Brain microvascular endothelial cell (primary cell): Measurements from ENCODE around the gene PRR20C.
"Not testable (repeated sequence)": the region's sequence is repeated elsewhere in the genome, so short reads cannot be mapped to it uniquely, and the experiment has no call there.

Source experiments
- DNase-seq: peaks from one replicate; pipeline ENCODE4 v3.0.0-alpha.2; 2020
- H3K27ac ChIP-seq: fragments of 250-450 bp; sonication (Bioruptor Pico); 2 replicates; pipeline ENCODE4 v1.5.1; 2020; ENCODE audit warnings: mild to moderate bottlenecking, moderate library complexity
- H3K27me3 ChIP-seq: fragments of 250-450 bp; sonication (Bioruptor Pico); replicated peaks from 2 replicates; pipeline ENCODE4 v1.5.1; 2020; ENCODE audit warnings: mild to moderate bottlenecking
- H3K36me3 ChIP-seq: fragments of 250-450 bp; sonication (Bioruptor Pico); replicated peaks from 2 replicates; pipeline ENCODE4 v1.5.1; 2020; ENCODE audit warnings: mild to moderate bottlenecking
- H3K4me3 ChIP-seq: 2 replicates; pipeline ENCODE4 v1.5.1; 2011; ENCODE audit warnings: low read depth, mild to moderate bottlenecking, control low read depth, low read length, moderate library complexity
- in situ Hi-C: cut with HindIII; loops from 2 replicates; pipeline ENCODE4 v1.10.0; 2017; ENCODE audit warnings: low sequenced_read_pairs, low pct_ligation_motif_present
- TF ChIP-seq, protein P1 (sequence below): IDR thresholded peaks from 2 replicates; pipeline ENCODE4 v1.5.1; 2011; ENCODE audit warnings: low read depth, mild to moderate bottlenecking, moderate library complexity, low read length, control low read depth, inconsistent platforms; ENCODE audit errors: missing control alignments

Gene PRR20C

DNA sequence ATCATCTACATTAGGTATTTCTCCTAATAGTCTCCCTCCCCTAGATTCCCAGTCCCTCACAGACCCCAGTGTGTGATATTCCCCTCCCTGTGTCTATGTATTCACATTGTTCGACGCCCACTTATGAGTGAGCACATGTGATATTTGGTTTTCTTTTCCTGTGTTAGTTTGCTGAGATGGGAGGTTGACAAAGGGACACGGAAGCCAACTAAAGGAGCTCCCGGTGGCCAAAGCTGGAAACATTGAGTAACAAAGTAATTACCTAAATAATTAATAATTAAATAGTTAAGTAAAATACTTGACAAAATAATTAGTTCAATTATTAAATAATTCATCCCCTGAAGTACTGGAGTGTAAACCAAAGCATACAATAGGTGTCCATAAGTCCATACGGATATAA is 14.9 kb upstream of the PRR20C start:
- no peak for DNase-seq
- TF ChIP-seq, protein P1, sequence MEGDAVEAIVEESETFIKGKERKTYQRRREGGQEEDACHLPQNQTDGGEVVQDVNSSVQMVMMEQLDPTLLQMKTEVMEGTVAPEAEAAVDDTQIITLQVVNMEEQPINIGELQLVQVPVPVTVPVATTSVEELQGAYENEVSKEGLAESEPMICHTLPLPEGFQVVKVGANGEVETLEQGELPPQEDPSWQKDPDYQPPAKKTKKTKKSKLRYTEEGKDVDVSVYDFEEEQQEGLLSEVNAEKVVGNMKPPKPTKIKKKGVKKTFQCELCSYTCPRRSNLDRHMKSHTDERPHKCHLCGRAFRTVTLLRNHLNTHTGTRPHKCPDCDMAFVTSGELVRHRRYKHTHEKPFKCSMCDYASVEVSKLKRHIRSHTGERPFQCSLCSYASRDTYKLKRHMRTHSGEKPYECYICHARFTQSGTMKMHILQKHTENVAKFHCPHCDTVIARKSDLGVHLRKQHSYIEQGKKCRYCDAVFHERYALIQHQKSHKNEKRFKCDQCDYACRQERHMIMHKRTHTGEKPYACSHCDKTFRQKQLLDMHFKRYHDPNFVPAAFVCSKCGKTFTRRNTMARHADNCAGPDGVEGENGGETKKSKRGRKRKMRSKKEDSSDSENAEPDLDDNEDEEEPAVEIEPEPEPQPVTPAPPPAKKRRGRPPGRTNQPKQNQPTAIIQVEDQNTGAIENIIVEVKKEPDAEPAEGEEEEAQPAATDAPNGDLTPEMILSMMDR = no peak
- Histone ChIP-seq H3K27ac (no peak overlapping the region), H3K27me3 (no peaks in the 10 kb centered on the region), H3K36me3 (no peaks in the 10 kb centered on the region), H3K4me3 (no peak overlapping the region)
- in situ Hi-C loops = no loop called here

DNA sequence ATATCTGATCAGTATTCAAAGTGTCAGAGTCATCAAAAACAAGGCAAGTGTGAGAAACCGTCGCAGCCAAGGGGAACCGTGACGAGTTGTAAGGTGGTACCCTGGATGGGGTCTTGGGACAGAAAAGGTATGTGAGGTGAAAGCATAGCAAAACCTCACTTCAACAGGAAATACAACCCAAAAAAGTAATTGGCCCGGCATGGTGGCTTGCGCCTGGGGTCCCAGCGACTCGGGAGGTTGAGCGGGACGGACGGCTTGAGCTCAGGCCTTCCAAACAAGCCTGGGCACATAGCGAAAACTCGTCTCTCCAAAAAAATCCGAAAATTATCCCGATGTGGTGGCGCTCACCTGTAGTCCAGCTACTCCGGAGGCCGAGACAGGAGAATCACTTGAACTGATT is 14.1 kb upstream of the PRR20C start:
- DNase-seq, H3K4me3 ChIP-seq, H3K27me3 ChIP-seq, H3K27ac ChIP-seq, in situ Hi-C loops, H3K36me3 ChIP-seq: not testable (repeated sequence)

DNA sequence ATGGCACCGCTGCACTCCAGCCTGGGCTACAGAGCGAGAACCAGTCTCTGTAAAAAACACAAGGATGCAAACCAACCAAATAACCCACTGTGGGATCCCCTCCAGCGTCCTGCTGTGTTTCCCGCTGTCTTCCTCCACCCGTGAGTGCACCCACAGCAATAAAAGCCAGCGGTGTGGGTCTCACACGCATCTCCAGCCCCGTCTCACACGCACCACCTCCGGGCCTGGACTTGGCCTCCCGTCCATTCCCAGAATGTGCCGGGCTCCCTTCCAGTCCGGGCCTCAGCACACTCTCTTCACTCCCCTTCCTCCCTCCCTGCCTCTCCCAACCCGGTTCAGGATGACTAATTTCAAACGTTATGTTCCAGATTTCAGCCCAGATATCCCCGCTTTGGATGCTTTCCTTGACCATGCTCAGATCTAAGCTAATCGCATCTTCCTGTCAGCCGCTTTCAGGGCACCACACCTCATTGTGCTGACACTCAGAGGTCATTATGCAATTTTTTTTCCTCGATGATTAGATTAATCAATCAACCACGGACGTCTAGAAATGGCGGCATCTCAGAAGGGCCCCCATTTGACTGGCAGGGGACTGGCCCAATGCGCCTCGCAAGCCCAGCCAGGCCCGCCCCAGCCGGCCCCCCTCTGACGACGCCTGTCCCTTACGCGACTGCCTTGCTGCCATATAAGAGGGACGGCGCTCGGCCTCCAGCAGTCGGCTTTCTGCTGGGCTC is 13.5 kb upstream of the PRR20C start, which contains the start of gene PRR20A:
PRR20A (plus strand) TSS at position 684 of the 734 bp plus-strand sequence. CDS start 387 bp downstream, outside the sequence.
- H3K27ac ChIP-seq, H3K4me3 ChIP-seq, H3K27me3 ChIP-seq, in situ Hi-C loops, DNase-seq, H3K36me3 ChIP-seq: not testable (repeated sequence)

DNA sequence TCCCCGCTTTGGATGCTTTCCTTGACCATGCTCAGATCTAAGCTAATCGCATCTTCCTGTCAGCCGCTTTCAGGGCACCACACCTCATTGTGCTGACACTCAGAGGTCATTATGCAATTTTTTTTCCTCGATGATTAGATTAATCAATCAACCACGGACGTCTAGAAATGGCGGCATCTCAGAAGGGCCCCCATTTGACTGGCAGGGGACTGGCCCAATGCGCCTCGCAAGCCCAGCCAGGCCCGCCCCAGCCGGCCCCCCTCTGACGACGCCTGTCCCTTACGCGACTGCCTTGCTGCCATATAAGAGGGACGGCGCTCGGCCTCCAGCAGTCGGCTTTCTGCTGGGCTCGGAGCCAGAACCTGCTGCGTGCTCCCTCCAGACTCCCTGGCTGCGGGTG is 6.7 kb upstream of the PRR20C start, which contains the start of gene PRR20B:
PRR20B (plus strand) TSS at position 301 of the 400 bp plus-strand sequence. CDS start 387 bp downstream, outside the sequence.
- in situ Hi-C loops, DNase-seq, H3K36me3 ChIP-seq, H3K27me3 ChIP-seq, H3K27ac ChIP-seq, H3K4me3 ChIP-seq: not testable (repeated sequence)

DNA sequence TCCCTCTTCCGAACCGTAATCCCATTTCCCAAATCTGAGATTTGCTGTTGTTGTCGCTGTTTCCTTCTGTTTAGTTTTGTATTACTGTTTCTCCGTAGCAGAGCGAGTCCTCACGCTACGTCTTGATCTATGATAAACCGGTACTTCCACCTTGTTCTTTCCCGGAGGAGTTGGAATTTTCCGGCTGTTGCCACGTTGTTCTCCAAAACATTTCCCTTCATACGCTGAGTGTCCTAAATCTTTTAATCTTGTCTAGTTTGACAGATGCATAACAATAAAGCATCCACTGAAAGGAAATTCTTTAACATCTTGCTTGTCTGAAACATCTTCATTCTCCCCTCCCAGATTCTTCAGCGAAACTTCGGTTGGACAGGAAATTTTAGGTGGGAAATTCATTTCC is 5.8 kb upstream of the PRR20C start:
- H3K36me3 ChIP-seq, DNase-seq, in situ Hi-C loops, H3K4me3 ChIP-seq, H3K27ac ChIP-seq, H3K27me3 ChIP-seq: not testable (repeated sequence)

DNA sequence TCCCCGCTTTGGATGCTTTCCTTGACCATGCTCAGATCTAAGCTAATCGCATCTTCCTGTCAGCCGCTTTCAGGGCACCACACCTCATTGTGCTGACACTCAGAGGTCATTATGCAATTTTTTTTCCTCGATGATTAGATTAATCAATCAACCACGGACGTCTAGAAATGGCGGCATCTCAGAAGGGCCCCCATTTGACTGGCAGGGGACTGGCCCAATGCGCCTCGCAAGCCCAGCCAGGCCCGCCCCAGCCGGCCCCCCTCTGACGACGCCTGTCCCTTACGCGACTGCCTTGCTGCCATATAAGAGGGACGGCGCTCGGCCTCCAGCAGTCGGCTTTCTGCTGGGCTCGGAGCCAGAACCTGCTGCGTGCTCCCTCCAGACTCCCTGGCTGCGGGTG is 6.5 kb downstream of the PRR20C start, which contains the start of gene PRR20D:
PRR20D (plus strand) TSS at position 301 of the 400 bp plus-strand sequence. CDS start 387 bp downstream, outside the sequence.
- H3K36me3 ChIP-seq, H3K4me3 ChIP-seq, H3K27ac ChIP-seq, in situ Hi-C loops, H3K27me3 ChIP-seq, DNase-seq: not testable (repeated sequence)

DNA sequence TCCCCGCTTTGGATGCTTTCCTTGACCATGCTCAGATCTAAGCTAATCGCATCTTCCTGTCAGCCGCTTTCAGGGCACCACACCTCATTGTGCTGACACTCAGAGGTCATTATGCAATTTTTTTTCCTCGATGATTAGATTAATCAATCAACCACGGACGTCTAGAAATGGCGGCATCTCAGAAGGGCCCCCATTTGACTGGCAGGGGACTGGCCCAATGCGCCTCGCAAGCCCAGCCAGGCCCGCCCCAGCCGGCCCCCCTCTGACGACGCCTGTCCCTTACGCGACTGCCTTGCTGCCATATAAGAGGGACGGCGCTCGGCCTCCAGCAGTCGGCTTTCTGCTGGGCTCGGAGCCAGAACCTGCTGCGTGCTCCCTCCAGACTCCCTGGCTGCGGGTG is 13.0 kb downstream of the PRR20C start, which contains the start of gene PRR20E:
PRR20E (plus strand) TSS at position 301 of the 400 bp plus-strand sequence. CDS start 387 bp downstream, outside the sequence.
- in situ Hi-C loops, H3K4me3 ChIP-seq, H3K27me3 ChIP-seq, H3K27ac ChIP-seq, H3K36me3 ChIP-seq, DNase-seq: not testable (repeated sequence)

DNA sequence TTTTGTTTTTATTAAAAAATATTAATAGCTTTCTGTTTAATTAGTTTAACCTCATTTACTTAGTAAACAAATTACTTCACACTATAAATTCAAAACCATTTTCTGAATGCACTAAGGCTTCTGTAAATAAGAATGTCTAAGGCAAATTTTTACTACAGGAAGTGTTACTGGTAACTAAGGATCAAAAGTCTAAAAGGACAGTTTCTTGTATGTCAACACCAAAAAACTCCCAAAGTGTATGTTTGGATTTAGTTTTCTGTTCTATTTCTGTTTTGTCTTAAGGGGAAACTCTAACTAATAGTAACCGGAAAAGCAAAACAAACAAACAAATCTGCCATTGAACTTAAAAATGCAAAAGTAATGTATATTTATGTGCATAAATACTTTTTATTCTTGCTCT is 37.8 kb downstream of the PRR20C start:
- in situ Hi-C loops = no loop called here
- H3K27ac ChIP-seq = no peak overlapping the region
- no peaks in the 10 kb centered on the region for H3K36me3 ChIP-seq
- TF ChIP-seq, protein P1 = no peak
- H3K27me3 ChIP-seq = no peaks in the 10 kb centered on the region
- H3K4me3 ChIP-seq = no peak overlapping the region
- no peak for DNase-seq
